Activated CD4-positive, alpha-beta T cell treated with anti-CD3 and anti-CD28 coated beads for 36 hours (primary cell): ENCODE data around the gene SH3GL1. TPM values are rescaled to one million over a fixed set of nuclear protein-coding genes. Genes with fewer than 3 reads are reported as not detected.

ENCODE experiments used
- ATAC-seq: fragments of 200-7000 bp; cut with Tn5 transposase; one replicate; pipeline ENCODE4 v1.10.0; 2021; ENCODE audit warnings: mild to moderate bottlenecking, moderate library complexity
- CTCF ChIA-PET: fragments of 350-600 bp; sonication (Branson Sonifier 250); formaldehyde crosslinking; loops from one replicate; lab custom pipeline; 2021; ENCODE audit warnings: antibody characterized with exemption; lab: Charles Lee
- POLR2A ChIA-PET: fragments of 350-600 bp; sonication (Branson Sonifier 250); formaldehyde crosslinking; loops from one replicate; lab custom pipeline; 2021; ENCODE audit warnings: antibody characterized with exemption, inconsistent platforms; lab: Charles Lee
- DNase-seq: peaks from one replicate; pipeline ENCODE4 v3.0.0-alpha.2; 2020
- H3K27ac Mint-ChIP-seq: one replicate; pipeline ENCODE4 v1.8.0; 2021; ENCODE audit warnings: mixed read lengths
- H3K27me3 Mint-ChIP-seq: one replicate; pipeline ENCODE4 v1.8.0; 2021; ENCODE audit warnings: mixed read lengths
- H3K36me3 Mint-ChIP-seq: one replicate; pipeline ENCODE4 v1.8.0; 2021; ENCODE audit warnings: low read depth, mixed read lengths
- H3K4me1 Mint-ChIP-seq: one replicate; pipeline ENCODE4 v1.8.0; 2021; ENCODE audit warnings: mixed read lengths
- H3K4me3 Mint-ChIP-seq: one replicate; pipeline ENCODE4 v1.8.0; 2021; ENCODE audit warnings: mild to moderate bottlenecking, moderate library complexity, mixed read lengths
- H3K9me3 Mint-ChIP-seq: one replicate; pipeline ENCODE4 v1.8.0; 2021; ENCODE audit warnings: low read depth, mixed read lengths
- intact Hi-C, 2 experiments: fragments of 100-400 bp; cut with DNase I in 1 of 2; cut with micrococcal nuclease in 1 of 2; formaldehyde crosslinking; loops; one replicate each; pipeline versions ENCODE4 v1.14.2 to v1.15.1; 2022 to 2024; cut with DNase I, micrococcal nuclease
- microRNA-seq: library from miRNA; unstranded; fragments of <30 nt; microRNA quantifications from one replicate; pipeline ENCODE4 v1.2.0, GENCODE V29; 2021; ENCODE audit warnings: borderline replicate concordance
- total RNA-seq, 2 experiments: library from RNA; stranded (reverse); gene quantifications; one replicate each; pipeline ENCODE4 v1.2.3, GENCODE V29; 2021

Gene SH3GL1
- total RNA-seq, 2 experiments from 2014 or later, result 42.0 to 46.8 TPM

DNA sequence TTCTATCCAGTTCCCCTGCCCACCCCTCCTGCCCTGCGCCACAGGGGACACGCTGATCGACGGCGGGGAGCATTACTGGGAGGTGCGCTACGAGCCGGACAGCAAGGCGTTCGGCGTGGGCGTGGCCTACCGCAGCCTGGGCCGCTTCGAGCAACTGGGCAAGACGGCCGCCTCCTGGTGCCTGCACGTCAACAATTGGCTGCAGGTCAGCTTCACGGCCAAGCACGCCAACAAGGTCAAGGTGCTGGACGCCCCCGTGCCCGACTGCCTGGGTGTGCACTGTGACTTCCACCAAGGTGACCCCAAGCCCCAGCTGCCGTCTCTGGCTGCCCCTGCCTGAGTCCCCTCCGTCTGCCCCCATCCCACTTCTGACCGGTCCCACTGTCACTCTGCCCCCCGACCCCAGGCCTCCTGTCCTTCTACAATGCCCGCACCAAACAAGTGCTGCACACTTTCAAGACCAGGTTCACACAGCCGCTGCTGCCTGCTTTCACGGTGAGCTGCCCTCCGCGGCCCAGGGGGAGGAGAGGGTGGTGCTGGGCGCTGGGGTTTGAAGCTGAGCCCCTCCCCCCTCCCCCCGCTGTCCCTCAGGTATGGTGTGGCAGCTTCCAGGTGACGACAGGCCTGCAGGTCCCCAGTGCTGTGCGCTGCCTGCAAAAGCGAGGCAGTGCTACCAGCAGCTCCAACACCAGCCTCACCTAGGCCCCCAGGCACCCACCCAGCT is 77.2 kb downstream of the SH3GL1 start:
- ChIA-PET CTCF (interaction anchor here (0.9 to 1.2 kb wide), 4 partner anchors 28 to 253 kb away, joined by 3 to 4 read pairs (median 4); no protein-coding TSS in a partner anchor), POLR2A (interaction anchor here (0.6 to 0.9 kb wide), 2 partner anchors 22 to 42 kb away, joined by 3 to 6 read pairs; no protein-coding TSS in a partner anchor)
- no peak for ATAC-seq
- H3K4me1 Mint-ChIP-seq, result peaks cover 17% of the 10 kb centered on the region
- peaks cover 4% of the 10 kb centered on the region for H3K9me3 Mint-ChIP-seq
- no peak overlapping the region for H3K27ac Mint-ChIP-seq
- H3K4me3 Mint-ChIP-seq, result no peak overlapping the region
- H3K27me3 Mint-ChIP-seq, result no peaks in the 10 kb centered on the region
- intact Hi-C loops, result no loop called here
- no peak for DNase-seq
- H3K36me3 Mint-ChIP-seq, result no peaks in the 10 kb centered on the region

DNA sequence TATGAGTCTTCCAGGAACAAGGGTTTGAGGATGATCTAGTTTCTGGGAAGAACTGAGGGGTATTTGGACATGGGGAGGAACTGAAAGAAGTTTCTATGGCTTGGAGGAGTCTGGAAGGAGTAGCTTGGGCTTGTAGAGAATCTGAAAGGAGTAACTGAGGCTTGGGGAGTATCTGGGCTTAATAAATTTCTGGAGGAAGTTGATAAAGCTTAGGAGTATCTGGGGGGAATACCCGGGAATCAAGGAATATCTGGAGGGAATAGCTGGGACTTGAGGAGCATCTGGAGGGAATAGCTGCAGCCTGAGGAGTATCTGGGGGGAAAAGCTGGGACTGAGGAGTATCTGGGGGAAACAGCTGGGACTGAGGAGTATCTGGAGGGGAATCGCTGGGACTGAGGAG is 79.9 kb downstream of the SH3GL1 start:
- Mint-ChIP-seq H3K36me3 (no peaks in the 10 kb centered on the region), H3K4me1 (no peaks in the 10 kb centered on the region), H3K27me3 (no peaks in the 10 kb centered on the region), H3K4me3 (no peak overlapping the region), H3K9me3 (peaks cover 4% of the 10 kb centered on the region), H3K27ac (no peak overlapping the region)
- ChIA-PET POLR2A (interaction anchor here (0.6 to 1.1 kb wide), 3 partner anchors 22 to 551 kb away, joined by 3 to 4 read pairs (median 3); no protein-coding TSS in a partner anchor), CTCF (interaction anchor here (1.0 to 1.3 kb wide), 5 partner anchors 10 to 86 kb away, joined by 3 to 4 read pairs (median 4); no protein-coding TSS in a partner anchor)
- no peak for DNase-seq
- intact Hi-C loops, result no loop called here
- ATAC-seq, result no peak

DNA sequence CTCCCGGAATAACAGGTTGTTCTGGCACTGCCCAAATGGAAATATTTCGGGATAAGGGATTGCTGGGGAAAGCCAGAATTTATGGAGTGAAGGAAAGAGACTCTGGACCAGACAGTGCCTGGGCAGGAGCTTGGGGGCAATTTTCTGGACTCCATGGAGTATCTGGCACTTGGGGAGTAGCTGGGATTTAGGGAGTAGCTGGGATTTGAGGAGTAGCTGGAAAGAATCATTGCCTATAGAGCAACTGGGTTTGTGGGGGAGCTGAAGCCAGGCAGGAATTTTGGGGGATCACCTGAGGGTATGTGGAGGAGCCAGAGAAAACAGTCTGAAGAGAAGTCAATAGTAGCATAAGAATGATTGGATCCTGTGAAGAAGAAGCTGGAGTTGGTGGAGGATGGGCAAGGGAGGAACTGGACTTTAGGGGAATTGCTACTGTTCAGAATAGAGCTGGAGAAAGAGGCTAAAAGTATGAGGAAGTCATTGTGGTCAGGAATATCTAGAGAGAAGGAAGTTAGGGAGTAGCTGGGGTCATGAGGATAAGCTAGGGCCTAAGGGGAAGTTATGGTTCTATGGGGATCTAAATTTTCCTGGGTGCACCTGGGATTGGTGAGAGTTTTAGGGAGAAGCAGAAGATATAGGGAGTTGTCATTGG is 81.2 kb downstream of the SH3GL1 start:
- intact Hi-C loops, result no loop called here
- POLR2A ChIA-PET, result interaction anchor here (0.6 to 0.8 kb wide), 3 partner anchors 10 to 113 kb away, joined by 3 to 5 read pairs (median 4); no protein-coding TSS in a partner anchor
- no peak for ATAC-seq
- Mint-ChIP-seq H3K36me3 (no peaks in the 10 kb centered on the region), H3K4me3 (no peak overlapping the region), H3K4me1 (no peaks in the 10 kb centered on the region), H3K9me3 (peaks cover 4% of the 10 kb centered on the region), H3K27ac (no peak overlapping the region), H3K27me3 (no peaks in the 10 kb centered on the region)
- DNase-seq, result no peak
- CTCF ChIA-PET, result interaction anchor here (1.0 to 1.4 kb wide), 8 partner anchors 8 to 85 kb away, joined by 3 to 4 read pairs (median 3); no protein-coding TSS in a partner anchor

DNA sequence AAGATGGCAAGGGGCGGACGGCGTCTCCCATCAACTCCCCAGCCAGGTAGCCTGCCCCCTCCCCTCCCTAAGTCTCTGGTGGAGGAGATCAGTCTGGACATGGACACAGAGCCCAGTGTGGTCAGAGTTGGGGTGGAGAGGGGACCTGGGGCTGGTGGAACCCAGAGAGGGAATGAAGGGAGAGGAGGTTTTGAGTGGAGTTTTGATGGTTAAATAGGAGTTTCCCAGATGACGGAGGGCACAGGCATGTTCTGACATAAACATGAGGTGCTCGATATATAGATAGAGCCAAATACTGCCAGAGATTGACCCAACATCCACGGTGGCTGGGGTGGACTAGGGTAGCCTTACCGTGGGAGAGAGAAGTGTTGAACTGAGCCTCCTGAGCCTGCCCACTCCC is 81.9 kb downstream of the SH3GL1 start:
- Mint-ChIP-seq H3K4me1 (no peaks in the 10 kb centered on the region), H3K36me3 (no peaks in the 10 kb centered on the region), H3K27me3 (no peaks in the 10 kb centered on the region), H3K4me3 (no peak overlapping the region), H3K9me3 (peaks cover 4% of the 10 kb centered on the region), H3K27ac (no peak overlapping the region)
- DNase-seq (no peak), ATAC-seq (no peak)
- ChIA-PET POLR2A (interaction anchor here (0.8 kb wide), 1 partner anchor 9 kb away, joined by 4 read pairs; no protein-coding TSS in a partner anchor), CTCF (interaction anchor here (1.1 kb wide), 1 partner anchor 21 kb away, joined by 3 read pairs; no protein-coding TSS in a partner anchor)
- intact Hi-C loops, result no loop called here

- ChIA-PET POLR2A (no interaction called here), CTCF (interaction anchor here (1.0 kb wide), 1 partner anchor 11 kb away, joined by 3 read pairs; no protein-coding TSS in a partner anchor)
Measured at GRCh38 chr19:4316956-4317355, 83.4 kb downstream of the SH3GL1 start.

DNA sequence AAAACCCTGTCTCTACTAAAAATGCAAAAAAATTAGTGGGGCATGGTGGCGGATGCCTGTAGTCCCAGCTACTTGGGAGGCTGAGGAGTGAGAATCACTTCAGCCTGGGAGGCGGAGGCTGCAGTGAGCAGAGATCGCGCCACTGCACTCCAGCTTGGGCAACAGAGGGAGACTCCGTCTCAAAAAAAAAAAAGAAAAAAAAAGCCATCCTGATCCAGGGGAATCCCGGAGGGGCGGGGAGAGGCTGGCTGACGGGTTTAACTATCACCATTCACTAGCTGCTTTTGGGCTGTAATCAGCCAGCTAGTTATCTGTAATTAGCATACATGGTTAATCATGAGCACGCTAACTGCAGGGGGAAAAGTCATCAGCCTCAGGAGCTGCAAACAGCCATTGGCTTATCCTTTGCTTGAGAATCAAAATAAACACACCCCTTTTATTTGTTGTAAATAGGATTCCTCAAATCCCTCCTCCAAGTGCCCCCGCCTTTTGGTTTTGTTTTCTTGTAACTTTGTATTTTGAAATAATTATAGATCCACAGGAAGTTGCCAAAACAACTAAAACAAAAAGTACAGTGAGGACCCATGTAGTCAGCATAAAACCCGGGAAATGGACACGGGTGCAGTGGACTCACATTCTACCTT is 86.4 kb downstream of the SH3GL1 start:
- ATAC-seq, result no peak
- no peaks in the 10 kb centered on the region for H3K4me1 Mint-ChIP-seq
- H3K27me3 Mint-ChIP-seq, result no peaks in the 10 kb centered on the region
- no peaks in the 10 kb centered on the region for H3K9me3 Mint-ChIP-seq
- CTCF ChIA-PET, result no interaction called here
- intact Hi-C loops, result no loop called here
- no peak overlapping the region for H3K27ac Mint-ChIP-seq
- POLR2A ChIA-PET, result no interaction called here
- DNase-seq, result no peak
- H3K4me3 Mint-ChIP-seq, result no peak overlapping the region
- peaks cover 5% of the 10 kb centered on the region for H3K36me3 Mint-ChIP-seq

More at GRCh38 chr19:4316956-4317355, 83.4 kb downstream of the SH3GL1 start:
- H3K4me1 Mint-ChIP-seq, result no peaks in the 10 kb centered on the region
- H3K9me3 Mint-ChIP-seq, result peaks cover 4% of the 10 kb centered on the region
- H3K27ac Mint-ChIP-seq, result no peak overlapping the region
- no peaks in the 10 kb centered on the region for H3K36me3 Mint-ChIP-seq
- ATAC-seq (no peak), DNase-seq (no peak)
- H3K4me3 Mint-ChIP-seq, result no peak overlapping the region
- H3K27me3 Mint-ChIP-seq, result no peaks in the 10 kb centered on the region
- intact Hi-C loops, result no loop called here

Small RNA genes within 50 kb of the gene (microRNA-seq; reads per million reads assigned to microRNA genes)
- 2.8 reads per million for gene MIR4746

Other genes with a start within 250 kb of the SH3GL1 start
- gene CREB3L3, start 246.9 kb downstream of the SH3GL1 start, total RNA-seq, result not detected
- gene SIRT6, start 218.0 kb downstream of the SH3GL1 start, total RNA-seq, result 10 to 100 TPM; 26.2 to 29.4 TPM
- 1 to 10 TPM; 1.1 to 1.3 TPM for gene ANKRD24, start 217.9 kb downstream of the SH3GL1 start, total RNA-seq
- 10 to 100 TPM; 14.5 to 16.8 TPM for gene EBI3, start 171.0 kb downstream of the SH3GL1 start, total RNA-seq
- gene YJU2, start 153.5 kb downstream of the SH3GL1 start, total RNA-seq, result 10 to 100 TPM; 29.8 to 34.8 TPM
- not detected for gene SHD, start 121.3 kb downstream of the SH3GL1 start, total RNA-seq
- 10 to 100 TPM; 15.8 to 16.1 TPM for gene TMIGD2, start 98.2 kb downstream of the SH3GL1 start, total RNA-seq
- 10 to 100 TPM; 23.1 to 25.3 TPM for gene FSD1, start 95.9 kb downstream of the SH3GL1 start, total RNA-seq
- 10 to 100 TPM; 11.0 to 11.5 TPM for gene STAP2, start 61.7 kb downstream of the SH3GL1 start, total RNA-seq
- gene MPND, start 57.0 kb downstream of the SH3GL1 start, total RNA-seq, result 10 to 100 TPM; 12.6 to 18.0 TPM
- 10 to 100 TPM; 77.0 to 78.9 TPM for gene CHAF1A, start 2.1 kb upstream of the SH3GL1 start, total RNA-seq
- 10 to 100 TPM; 32.9 to 38.4 TPM for gene UBXN6, start 57.2 kb upstream of the SH3GL1 start, total RNA-seq
- gene HDGFL2, start 71.8 kb upstream of the SH3GL1 start, total RNA-seq, result 10 to 100 TPM; 50.5 to 68.1 TPM
- not detected for gene PLIN4, start 117.9 kb upstream of the SH3GL1 start, total RNA-seq
- gene PLIN5, start 134.7 kb upstream of the SH3GL1 start, total RNA-seq, result not detected
- under 1 TPM; 0.35 to 0.57 TPM for gene LRG1, start 139.5 kb upstream of the SH3GL1 start, total RNA-seq
- not detected for gene SEMA6B, start 159.1 kb upstream of the SH3GL1 start, total RNA-seq
- gene TNFAIP8L1, start 239.0 kb upstream of the SH3GL1 start, total RNA-seq, result 10 to 100 TPM; 14.1 to 15.4 TPM